Muscle layer of duodenum (tissue), 2 donors: Measurements from ENCODE around the gene GLDC.

Experiments used
- H3K27ac ChIP-seq: one replicate; pipeline ENCODE4 v1.7.0; 2013; ENCODE audit warnings: mild to moderate bottlenecking, low read length
- H3K27me3 ChIP-seq: one replicate; pipeline ENCODE4 v1.7.0; 2013; ENCODE audit warnings: low read depth, mild to moderate bottlenecking, control low read depth, low read length
- H3K36me3 ChIP-seq, 2 donors: one replicate each; pipeline ENCODE4 v1.7.0; 2013; ENCODE audit warnings: low read length in 2 of 2, control low read depth in 1 of 2, mild to moderate bottlenecking in 1 of 2; ENCODE audit not compliant: insufficient read depth in 2 of 2, control insufficient read depth in 1 of 2
- H3K4me1 ChIP-seq, 2 donors: one replicate each; pipeline ENCODE4 v1.7.0; 2013; ENCODE audit warnings: low read length in 2 of 2, mild to moderate bottlenecking in 2 of 2, control low read depth in 1 of 2, moderate library complexity in 1 of 2; ENCODE audit not compliant: insufficient read depth in 2 of 2, control insufficient read depth in 1 of 2
- H3K4me3 ChIP-seq, 2 donors: one replicate each; pipeline ENCODE4 v1.7.0; 2013; ENCODE audit warnings: low read length in 2 of 2, low read depth in 1 of 2, mild to moderate bottlenecking in 1 of 2
- H3K9me3 ChIP-seq, 2 donors: one replicate each; pipeline ENCODE4 v1.7.0; 2013; ENCODE audit warnings: low read length in 2 of 2, control low read depth in 1 of 2, mild to moderate bottlenecking in 1 of 2; ENCODE audit not compliant: control insufficient read depth in 1 of 2
- donor health status: healthy.

The GLDC gene

GRCh38 chr9:6616951-6617602 is 28.5 kb downstream of the GLDC start:
- no peaks in the 10 kb centered on the region for H3K4me1 ChIP-seq
- peaks cover 0 to 3% of the 10 kb centered on the region in 2 donors for H3K9me3 ChIP-seq
- H3K27ac ChIP-seq = no peak overlapping the region
- no peaks in the 10 kb centered on the region for H3K27me3 ChIP-seq
- H3K36me3 ChIP-seq = no peaks in the 10 kb centered on the region
- no peak overlapping the region for H3K4me3 ChIP-seq

- Histone ChIP-seq H3K36me3 (no peaks in the 10 kb centered on the region), H3K4me1 (no peaks in the 10 kb centered on the region), H3K9me3 (no peaks in the 10 kb centered on the region), H3K27ac (no peak overlapping the region), H3K4me3 (no peak overlapping the region), H3K27me3 (no peaks in the 10 kb centered on the region)
Observed at GRCh38 chr9:6614489-6614888, 31.0 kb downstream of the GLDC start.

- Histone ChIP-seq H3K27ac (no peak overlapping the region), H3K4me1 (no peaks in the 10 kb centered on the region), H3K4me3 (no peak overlapping the region), H3K36me3 (no peaks in the 10 kb centered on the region), H3K9me3 (no peaks in the 10 kb centered on the region), H3K27me3 (no peaks in the 10 kb centered on the region)
Observed at GRCh38 chr9:6611865-6612264, 33.7 kb downstream of the GLDC start.

- no peaks in the 10 kb centered on the region for H3K27me3 ChIP-seq
- no peak overlapping the region for H3K27ac ChIP-seq
- no peak overlapping the region for H3K4me3 ChIP-seq
- H3K36me3 ChIP-seq = no peaks in the 10 kb centered on the region
- H3K9me3 ChIP-seq = no peaks in the 10 kb centered on the region
- H3K4me1 ChIP-seq = no peaks in the 10 kb centered on the region
Observed at GRCh38 chr9:6610073-6610472, 35.5 kb downstream of the GLDC start.

GRCh38 chr9:6609497-6610016 is 36.0 kb downstream of the GLDC start:
- no peaks in the 10 kb centered on the region for H3K27me3 ChIP-seq
- no peaks in the 10 kb centered on the region for H3K36me3 ChIP-seq
- H3K4me1 ChIP-seq = no peaks in the 10 kb centered on the region
- no peak overlapping the region for H3K27ac ChIP-seq
- H3K4me3 ChIP-seq = no peak overlapping the region
- H3K9me3 ChIP-seq = no peaks in the 10 kb centered on the region

GRCh38 chr9:6605202-6605601 is 40.3 kb downstream of the GLDC start:
- Histone ChIP-seq H3K4me3 (no peak overlapping the region), H3K36me3 (no peaks in the 10 kb centered on the region), H3K27me3 (no peaks in the 10 kb centered on the region), H3K4me1 (no peaks in the 10 kb centered on the region), H3K27ac (no peak overlapping the region), H3K9me3 (no peaks in the 10 kb centered on the region)

GRCh38 chr9:6600426-6600825 is 45.1 kb downstream of the GLDC start:
- Histone ChIP-seq H3K4me3 (no peak overlapping the region), H3K36me3 (no peaks in the 10 kb centered on the region), H3K27me3 (no peaks in the 10 kb centered on the region), H3K9me3 (no peaks in the 10 kb centered on the region), H3K4me1 (no peaks in the 10 kb centered on the region), H3K27ac (no peak overlapping the region)

GRCh38 chr9:6600006-6600405 is 45.5 kb downstream of the GLDC start:
- no peaks in the 10 kb centered on the region for H3K36me3 ChIP-seq
- H3K27me3 ChIP-seq = no peaks in the 10 kb centered on the region
- no peak overlapping the region for H3K27ac ChIP-seq
- no peak overlapping the region for H3K4me3 ChIP-seq
- H3K4me1 ChIP-seq = no peaks in the 10 kb centered on the region
- no peaks in the 10 kb centered on the region for H3K9me3 ChIP-seq

GRCh38 chr9:6598249-6598725 is 47.2 kb downstream of the GLDC start:
- no peaks in the 10 kb centered on the region for H3K4me1 ChIP-seq
- H3K36me3 ChIP-seq = no peaks in the 10 kb centered on the region
- H3K27me3 ChIP-seq = no peaks in the 10 kb centered on the region
- no peak overlapping the region for H3K27ac ChIP-seq
- H3K9me3 ChIP-seq = no peaks in the 10 kb centered on the region
- no peak overlapping the region for H3K4me3 ChIP-seq

- no peak overlapping the region for H3K27ac ChIP-seq
- no peaks in the 10 kb centered on the region for H3K9me3 ChIP-seq
- H3K4me1 ChIP-seq = no peaks in the 10 kb centered on the region
- H3K27me3 ChIP-seq = no peaks in the 10 kb centered on the region
- no peaks in the 10 kb centered on the region for H3K36me3 ChIP-seq
- H3K4me3 ChIP-seq = no peak overlapping the region
Observed at GRCh38 chr9:6592791-6593190, 52.7 kb downstream of the GLDC start.

- Histone ChIP-seq H3K27me3 (no peaks in the 10 kb centered on the region), H3K9me3 (no peaks in the 10 kb centered on the region), H3K4me3 (no peak overlapping the region), H3K36me3 (no peaks in the 10 kb centered on the region), H3K27ac (no peak overlapping the region), H3K4me1 (no peaks in the 10 kb centered on the region)
Observed at GRCh38 chr9:6592231-6592630, 53.3 kb downstream of the GLDC start.
